Activated T-cell treated with anti-CD3 and anti-CD28 coated beads for 24 hours (primary cell): ENCODE data around the gene WAS.
A peak's percentile ranks its signal among the peaks of the same experiment; 100 is the strongest.

Experiments
- DNase-seq: peaks from one replicate; pipeline ENCODE4 v3.0.0-alpha.2; 2020; ENCODE audit warnings: low read depth

WAS gene

DNA sequence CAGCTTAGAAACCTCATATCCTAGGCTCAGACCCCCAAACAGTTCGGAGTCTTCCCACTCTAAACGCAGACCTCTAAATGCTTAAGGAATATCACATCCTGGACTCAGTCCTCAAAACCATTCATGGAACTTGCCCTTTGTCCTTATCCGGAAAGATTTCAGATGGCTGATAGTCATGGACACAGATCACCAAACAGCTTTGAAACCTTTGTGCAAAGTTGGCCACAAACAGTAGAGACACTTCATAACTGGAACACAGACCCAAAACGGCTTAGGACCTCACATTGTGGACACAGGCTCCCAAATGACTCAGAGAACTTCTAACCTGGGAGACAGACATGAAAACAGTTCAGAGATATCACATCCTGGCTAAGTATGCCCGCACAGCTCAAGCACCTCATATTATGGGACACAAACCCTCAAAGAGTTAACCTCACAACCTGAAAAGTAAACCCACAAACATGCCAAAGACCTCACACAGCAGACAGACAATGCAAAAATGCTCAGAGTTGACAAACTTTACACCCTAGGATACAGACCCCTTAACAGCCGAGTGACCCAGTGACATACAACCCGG, 28.4 kb downstream of the WAS start:
- DNase-seq: no peak

DNA sequence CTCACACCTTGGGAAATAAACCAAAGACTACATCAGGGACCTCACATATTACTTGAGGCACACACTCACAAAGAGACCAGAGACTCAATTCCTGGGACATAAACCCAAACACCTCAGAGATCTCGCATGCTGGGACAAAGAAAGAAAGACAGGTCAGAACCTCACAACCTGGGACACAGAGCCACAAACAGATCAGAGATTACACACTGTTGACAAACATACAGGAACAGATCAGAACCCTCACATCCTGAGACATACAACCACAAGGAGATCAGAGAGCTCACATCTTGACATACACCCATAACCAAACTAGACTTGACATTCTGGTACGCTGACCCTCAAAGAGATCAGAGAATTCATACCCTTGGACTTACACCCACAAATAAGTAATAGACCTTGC, 30.2 kb downstream of the WAS start:
- DNase-seq: no peak

DNA sequence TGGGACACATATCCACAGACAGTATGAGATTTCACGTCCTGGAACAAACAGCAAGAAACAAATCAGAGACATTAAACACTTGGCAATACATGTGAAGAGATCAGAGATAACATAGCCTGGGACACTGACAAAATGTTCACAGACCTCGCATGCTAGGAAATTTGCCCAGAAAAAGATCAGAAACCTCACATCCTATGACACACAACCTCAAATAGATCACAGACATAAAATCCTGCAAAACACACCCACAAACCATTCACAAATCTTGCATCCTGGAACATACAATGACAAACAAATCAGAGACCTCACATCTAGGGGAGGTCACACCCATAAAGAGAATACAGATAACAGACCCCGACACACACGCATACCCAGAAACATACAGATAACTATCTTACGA, 31.0 kb downstream of the WAS start:
- DNase-seq: no peak

DNA sequence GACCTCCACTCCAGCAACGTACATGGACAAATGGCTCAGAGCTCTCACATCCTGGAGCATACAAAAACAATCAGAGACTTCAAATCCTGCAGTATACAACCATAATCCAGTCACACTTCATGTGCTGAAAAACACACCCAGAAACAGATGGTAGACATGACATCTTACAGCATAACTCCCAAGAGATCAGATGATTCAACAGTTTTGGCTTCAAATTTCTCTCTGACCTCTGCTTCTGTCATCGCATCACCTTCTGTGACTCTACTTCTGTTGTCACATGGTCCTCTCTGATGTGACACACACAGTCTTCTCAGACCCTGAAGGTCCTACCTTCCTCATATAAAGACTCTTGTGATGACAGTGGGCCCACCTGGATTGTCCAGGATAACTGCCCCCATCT, 31.5 kb downstream of the WAS start:
- no peak for DNase-seq

DNA sequence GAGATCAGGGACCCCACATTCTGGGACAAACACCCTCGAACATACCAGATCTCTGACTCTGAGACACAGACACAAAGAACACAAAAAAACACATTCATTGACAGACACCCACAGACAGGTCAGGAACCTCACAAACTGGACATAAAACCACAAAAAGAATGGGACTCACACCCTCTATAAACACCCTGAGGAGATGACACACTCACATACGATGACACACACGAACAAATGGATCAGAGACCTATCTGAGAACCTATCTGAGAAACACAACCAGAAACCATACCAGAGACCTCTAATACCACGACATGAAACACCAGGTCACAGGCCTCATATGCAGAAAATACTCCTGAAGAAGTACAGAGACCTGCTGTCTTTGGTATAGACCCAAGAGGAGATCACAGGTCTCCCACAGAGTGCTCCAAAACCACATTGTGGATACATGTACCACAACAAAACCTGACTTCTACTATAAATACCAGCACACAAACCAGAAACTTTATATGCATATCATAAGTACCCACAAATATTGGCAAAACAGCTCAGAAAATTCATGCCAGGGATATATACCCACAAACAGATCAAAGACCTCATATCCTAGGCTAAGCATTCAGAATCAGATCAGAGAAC, 32.4 kb downstream of the WAS start:
- no peak for DNase-seq

DNA sequence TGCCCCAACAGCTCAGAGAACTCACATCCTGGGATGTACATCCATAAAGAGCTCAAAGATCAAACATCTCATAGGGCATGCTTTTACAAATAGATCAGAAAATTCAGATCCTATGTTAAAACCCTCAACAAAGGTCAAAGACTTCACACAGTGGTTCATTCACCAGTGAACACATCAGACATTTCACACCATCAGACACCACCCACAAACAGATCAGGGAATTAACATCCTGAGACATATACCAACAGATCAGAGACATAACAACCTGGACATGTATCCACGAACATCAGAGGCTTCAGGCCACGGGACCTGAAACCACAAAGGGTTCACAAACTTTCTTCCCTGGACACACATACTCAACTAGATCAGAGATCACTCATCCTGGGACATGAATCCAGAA, 36.4 kb downstream of the WAS start:
- DNase-seq: no peak

DNA sequence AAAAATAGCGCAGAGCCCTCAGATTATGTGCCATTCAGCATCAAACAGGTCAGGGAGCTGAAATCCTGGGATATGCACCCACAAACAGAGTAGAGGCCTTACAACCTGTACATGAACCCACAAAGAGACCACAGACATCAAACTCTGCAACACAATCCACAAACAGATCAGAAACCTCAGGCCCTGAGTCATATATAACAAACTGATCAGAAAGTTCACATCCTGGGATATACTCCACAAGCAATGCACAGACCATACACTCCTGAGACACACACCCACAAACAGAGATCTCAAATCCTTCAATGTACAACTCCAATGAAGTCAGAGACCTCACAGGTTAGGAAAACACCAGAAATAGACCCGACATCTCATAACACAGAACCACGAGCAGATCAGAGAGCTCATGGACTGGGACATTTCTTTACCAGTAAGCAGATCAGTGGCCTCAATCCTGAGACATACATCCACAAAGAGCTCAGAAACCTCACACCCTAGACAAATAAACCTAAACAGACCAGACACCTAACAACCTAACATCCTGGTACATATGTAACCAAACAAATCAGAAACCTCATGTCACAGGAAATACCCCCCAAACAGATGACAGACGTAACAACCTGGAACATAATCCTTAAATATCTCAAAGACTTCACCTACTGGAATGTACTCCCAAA, 37.1 kb downstream of the WAS start:
- DNase-seq: no peak

DNA sequence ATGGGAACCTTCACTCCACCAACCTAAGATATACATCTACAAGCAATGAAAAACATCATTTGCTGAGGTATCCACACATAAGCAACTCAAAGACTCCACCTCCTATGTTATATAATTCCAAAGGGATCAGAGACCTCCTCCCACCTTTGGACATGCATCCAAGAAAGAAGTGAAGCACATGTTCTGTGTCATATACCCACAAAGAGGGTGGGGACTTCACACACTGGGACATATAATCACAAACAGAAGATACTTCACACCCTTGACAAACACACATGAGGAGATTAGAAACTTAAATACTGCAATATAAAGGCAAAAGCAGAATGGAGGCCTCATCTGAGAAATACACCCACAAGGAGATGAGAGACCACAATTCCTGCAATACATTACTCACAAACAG, 38.3 kb downstream of the WAS start:
- no peak for DNase-seq

DNA sequence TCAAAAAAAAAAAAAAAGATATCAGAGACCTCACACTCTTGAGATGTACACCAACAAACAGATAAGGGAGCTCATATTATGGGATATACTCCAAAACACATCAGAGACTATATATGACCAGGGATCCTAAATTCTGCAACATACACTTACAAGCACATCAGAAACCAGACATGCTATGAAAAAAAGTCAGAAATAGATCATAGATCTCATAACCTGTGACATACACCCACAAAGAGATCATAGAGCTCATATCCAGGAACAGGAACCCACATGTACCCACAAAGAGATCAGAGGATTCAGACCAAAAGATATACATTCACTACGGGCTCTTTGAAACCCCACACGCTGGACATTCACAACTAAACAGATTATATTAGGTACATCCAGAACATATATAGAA, 43.0 kb downstream of the WAS start:
- no peak for DNase-seq

DNA sequence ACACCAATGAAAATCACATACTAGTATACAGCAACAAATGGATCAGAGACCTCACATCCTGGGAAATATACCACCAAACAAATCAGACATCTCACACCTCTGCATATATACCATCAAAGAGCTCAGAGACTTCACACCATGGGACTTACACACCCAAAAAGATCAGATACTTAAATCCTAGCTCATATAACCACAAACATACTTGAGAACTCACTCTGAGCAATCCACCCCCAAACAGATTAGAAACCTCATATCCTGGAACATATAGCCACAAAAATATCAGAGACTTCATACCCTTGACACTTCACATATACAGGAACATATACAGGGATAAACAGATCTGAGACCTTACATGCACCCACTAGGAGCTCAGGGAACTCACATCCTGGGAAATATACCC, 45.1 kb downstream of the WAS start:
- DNase-seq: no peak

DNA sequence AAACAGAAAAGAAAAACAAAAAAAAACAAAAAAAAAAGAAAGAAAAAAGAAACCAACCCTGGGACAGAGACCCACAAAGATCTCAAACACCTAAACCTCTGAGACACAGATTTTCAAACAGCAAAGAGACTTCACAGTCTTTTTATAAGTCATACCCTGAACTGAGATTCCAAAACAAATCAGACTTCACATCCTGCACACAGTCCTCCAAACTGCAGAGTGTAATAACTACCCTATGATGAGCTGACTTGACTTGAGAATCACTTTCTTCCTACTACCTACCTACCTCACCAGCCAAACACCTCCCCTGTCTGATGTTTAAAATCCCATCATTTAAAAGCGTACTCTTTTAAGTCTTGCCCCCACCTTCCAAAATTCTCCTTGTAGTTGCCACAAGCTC, 52.7 kb downstream of the WAS start:
- no peak for DNase-seq

DNA sequence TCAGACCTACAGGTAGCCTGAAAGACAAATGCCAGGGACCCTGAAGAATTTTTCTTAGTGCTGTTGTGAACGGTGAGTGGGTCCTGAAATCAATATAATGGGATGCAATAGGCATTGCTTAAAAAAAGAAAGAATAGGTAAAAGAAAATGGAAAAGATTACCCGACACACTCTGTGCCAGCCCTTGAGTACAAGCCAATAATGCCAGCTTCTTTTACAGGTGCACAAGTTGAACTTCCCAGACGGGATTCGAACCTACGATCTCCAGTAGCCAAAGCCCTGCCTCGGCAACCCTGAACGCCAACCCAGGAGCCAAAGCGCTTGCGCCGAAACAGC, 53.2 kb downstream of the WAS start:
- DNase-seq: no peak

DNA sequence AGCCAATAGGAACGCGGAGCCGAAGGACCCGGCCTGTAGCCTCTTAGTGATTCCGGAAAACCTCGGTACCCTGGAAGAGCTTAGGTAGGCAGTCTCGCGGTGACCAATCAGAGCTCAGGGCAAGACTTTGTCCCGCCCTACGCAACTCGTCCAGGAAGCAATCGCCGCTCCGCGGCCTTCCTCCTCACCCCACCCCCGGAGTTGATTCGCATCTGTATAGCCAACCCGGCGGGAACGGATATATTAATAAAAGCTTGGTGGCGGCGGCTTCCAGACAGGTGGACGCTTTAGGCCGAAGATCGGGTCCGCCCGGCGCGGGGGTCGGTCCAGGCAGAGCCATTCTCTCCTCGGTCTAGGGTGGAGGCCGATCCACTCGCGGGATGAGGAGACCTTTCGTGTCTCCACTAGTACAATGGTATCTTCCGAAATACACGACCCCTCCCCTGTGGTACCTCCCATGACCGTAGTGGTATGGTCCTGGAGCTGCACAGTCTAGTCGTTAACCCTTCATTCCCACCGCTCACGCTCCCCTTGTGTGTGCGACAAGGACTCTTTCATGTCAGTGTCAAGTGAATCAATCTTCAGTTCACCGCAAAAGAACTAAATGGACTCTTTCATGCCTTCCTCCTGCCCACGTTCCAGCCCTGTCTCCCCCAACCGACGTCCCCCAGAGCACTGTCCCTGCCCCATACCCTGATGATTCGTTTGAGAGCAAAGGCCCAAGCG, 53.8 kb downstream of the WAS start:
- peak; percentile 77 for DNase-seq

DNA sequence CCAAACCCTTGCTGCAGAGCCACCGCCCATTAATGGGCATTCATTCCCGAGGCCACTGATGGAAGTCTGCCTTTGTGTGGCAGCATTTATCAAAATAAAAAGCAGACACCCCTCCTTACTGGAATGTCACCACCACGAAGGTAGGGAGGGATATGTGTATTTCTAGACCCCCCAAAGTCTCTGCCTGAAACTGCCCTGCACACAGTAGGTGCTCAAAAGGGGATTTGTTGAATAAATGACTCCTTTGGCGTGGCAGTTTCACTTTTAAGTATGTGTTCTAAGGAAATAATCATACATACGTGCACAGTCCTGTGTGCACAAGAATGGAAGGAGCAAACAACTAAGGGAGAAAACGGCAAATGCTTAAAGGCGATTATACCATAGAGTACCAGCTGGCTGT, 54.3 kb downstream of the WAS start:
- DNase-seq: no peak
